Measurements from ENCODE around the gene GPR137. TPM values are rescaled to one million over a fixed set of nuclear protein-coding genes. Genes with fewer than 3 reads are reported as not detected.

Gene GPR137
- total RNA-seq, 1 experiment from 2014 or later = 51.8 TPM

DNA sequence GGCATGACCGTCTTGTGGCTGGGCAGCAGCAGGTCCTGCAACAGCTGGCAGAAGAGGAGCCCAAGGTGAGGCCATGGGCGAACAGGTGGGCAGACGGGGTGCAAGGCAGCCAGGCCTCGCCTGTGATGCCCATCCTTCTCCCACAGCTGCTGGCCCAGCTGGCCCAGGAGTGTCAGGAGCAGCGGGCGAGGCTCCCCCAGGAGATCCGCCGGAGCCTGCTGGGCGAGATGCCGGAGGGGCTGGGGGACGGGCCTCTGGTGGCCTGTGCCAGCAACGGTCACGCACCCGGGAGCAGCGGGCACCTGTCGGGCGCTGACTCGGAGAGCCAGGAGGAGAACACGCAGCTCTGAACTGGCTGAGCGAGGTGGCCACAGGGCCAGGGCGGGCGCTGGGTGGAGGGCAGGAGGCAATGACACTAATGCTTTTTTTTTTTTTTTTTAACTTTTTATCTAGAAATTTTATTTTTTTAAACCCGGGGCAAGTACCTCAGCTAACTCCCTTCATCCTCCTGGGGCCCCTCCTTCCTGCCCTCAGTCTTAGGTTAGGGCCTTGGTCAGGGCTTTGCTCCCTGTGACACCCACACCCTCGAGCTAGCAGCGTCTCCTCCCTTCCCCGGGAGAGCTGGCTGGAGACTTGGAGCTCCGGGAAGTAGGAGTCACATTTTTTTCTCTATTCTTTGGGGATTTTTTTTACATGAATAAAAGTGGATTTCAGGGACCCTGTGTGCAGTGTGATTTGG is 18.3 kb upstream of the GPR137 start:
- ATAC-seq (no peak), DNase-seq (ENCODE audit: low spot score) (no peak)
- peak overlapping the region; percentile 84; the same call in 1 of the 2 replicates for H3K27ac Mint-ChIP-seq
- peaks cover 23% of the 10 kb centered on the region for H3K36me3 Mint-ChIP-seq
- no peaks in the 10 kb centered on the region for H3K27me3 Mint-ChIP-seq (ENCODE audit: low read depth)
- H3K4me1 Mint-ChIP-seq = peaks cover 16% of the 10 kb centered on the region
- ChIA-PET CTCF (interaction anchor here (0.8 to 6.2 kb wide), 7 partner anchors 9 to 87 kb away, joined by 3 to 75 read pairs (median 13); partner anchors contain the start of genes CATSPERZ, ESRRA and PLCB3), POLR2A (interaction anchor here (1.3 to 1.6 kb wide), 2 partner anchors 17 to 19 kb away, joined by 4 to 6 read pairs; no protein-coding TSS in a partner anchor)
- no peak overlapping the region for H3K4me3 Mint-ChIP-seq
- TF ChIP-seq, protein P1, sequence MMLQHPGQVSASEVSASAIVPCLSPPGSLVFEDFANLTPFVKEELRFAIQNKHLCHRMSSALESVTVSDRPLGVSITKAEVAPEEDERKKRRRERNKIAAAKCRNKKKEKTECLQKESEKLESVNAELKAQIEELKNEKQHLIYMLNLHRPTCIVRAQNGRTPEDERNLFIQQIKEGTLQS (CRISPR knock-in tag; conservative IDR thresholded peaks at IDR 0.05) = no peak
- TF ChIP-seq MXD4 (CRISPR knock-in tag; IDR thresholded peaks at IDR 0.05; ENCODE audit: borderline replicate concordance) = no peak
- TF ChIP-seq, protein P2, sequence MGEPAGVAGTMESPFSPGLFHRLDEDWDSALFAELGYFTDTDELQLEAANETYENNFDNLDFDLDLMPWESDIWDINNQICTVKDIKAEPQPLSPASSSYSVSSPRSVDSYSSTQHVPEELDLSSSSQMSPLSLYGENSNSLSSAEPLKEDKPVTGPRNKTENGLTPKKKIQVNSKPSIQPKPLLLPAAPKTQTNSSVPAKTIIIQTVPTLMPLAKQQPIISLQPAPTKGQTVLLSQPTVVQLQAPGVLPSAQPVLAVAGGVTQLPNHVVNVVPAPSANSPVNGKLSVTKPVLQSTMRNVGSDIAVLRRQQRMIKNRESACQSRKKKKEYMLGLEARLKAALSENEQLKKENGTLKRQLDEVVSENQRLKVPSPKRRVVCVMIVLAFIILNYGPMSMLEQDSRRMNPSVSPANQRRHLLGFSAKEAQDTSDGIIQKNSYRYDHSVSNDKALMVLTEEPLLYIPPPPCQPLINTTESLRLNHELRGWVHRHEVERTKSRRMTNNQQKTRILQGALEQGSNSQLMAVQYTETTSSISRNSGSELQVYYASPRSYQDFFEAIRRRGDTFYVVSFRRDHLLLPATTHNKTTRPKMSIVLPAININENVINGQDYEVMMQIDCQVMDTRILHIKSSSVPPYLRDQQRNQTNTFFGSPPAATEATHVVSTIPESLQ (CRISPR knock-in tag; IDR thresholded peaks at IDR 0.05) = no peak
- TF ChIP-seq, protein P3, sequence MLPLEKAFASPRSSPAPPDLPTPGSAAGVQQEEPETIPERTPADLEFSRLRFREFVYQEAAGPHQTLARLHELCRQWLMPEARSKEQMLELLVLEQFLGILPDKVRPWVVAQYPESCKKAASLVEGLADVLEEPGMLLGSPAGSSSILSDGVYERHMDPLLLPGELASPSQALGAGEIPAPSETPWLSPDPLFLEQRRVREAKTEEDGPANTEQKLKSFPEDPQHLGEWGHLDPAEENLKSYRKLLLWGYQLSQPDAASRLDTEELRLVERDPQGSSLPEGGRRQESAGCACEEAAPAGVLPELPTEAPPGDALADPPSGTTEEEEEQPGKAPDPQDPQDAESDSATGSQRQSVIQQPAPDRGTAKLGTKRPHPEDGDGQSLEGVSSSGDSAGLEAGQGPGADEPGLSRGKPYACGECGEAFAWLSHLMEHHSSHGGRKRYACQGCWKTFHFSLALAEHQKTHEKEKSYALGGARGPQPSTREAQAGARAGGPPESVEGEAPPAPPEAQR (CRISPR knock-in tag; IDR thresholded peaks at IDR 0.05) = no peak
- TF ChIP-seq, protein P4, sequence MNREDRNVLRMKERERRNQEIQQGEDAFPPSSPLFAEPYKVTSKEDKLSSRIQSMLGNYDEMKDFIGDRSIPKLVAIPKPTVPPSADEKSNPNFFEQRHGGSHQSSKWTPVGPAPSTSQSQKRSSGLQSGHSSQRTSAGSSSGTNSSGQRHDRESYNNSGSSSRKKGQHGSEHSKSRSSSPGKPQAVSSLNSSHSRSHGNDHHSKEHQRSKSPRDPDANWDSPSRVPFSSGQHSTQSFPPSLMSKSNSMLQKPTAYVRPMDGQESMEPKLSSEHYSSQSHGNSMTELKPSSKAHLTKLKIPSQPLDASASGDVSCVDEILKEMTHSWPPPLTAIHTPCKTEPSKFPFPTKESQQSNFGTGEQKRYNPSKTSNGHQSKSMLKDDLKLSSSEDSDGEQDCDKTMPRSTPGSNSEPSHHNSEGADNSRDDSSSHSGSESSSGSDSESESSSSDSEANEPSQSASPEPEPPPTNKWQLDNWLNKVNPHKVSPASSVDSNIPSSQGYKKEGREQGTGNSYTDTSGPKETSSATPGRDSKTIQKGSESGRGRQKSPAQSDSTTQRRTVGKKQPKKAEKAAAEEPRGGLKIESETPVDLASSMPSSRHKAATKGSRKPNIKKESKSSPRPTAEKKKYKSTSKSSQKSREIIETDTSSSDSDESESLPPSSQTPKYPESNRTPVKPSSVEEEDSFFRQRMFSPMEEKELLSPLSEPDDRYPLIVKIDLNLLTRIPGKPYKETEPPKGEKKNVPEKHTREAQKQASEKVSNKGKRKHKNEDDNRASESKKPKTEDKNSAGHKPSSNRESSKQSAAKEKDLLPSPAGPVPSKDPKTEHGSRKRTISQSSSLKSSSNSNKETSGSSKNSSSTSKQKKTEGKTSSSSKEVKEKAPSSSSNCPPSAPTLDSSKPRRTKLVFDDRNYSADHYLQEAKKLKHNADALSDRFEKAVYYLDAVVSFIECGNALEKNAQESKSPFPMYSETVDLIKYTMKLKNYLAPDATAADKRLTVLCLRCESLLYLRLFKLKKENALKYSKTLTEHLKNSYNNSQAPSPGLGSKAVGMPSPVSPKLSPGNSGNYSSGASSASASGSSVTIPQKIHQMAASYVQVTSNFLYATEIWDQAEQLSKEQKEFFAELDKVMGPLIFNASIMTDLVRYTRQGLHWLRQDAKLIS (CRISPR knock-in tag; IDR thresholded peaks at IDR 0.05; ENCODE audit: borderline replicate concordance) = no peak
- TF ChIP-seq, protein P5, sequence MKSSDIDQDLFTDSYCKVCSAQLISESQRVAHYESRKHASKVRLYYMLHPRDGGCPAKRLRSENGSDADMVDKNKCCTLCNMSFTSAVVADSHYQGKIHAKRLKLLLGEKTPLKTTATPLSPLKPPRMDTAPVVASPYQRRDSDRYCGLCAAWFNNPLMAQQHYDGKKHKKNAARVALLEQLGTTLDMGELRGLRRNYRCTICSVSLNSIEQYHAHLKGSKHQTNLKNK (CRISPR knock-in tag; IDR thresholded peaks at IDR 0.05) = no peak
- TF ChIP-seq KAT7 (CRISPR knock-in tag; IDR thresholded peaks at IDR 0.05; ENCODE audit: borderline replicate concordance) = no peak
- no peak for TF ChIP-seq NR2C2 (CRISPR knock-in tag; IDR thresholded peaks at IDR 0.05)
- TF ChIP-seq ESRRA (CRISPR knock-in tag; IDR thresholded peaks at IDR 0.05; ENCODE audit: borderline replicate concordance) = no peak
- no peaks in the 10 kb centered on the region for H3K9me3 Mint-ChIP-seq

DNA sequence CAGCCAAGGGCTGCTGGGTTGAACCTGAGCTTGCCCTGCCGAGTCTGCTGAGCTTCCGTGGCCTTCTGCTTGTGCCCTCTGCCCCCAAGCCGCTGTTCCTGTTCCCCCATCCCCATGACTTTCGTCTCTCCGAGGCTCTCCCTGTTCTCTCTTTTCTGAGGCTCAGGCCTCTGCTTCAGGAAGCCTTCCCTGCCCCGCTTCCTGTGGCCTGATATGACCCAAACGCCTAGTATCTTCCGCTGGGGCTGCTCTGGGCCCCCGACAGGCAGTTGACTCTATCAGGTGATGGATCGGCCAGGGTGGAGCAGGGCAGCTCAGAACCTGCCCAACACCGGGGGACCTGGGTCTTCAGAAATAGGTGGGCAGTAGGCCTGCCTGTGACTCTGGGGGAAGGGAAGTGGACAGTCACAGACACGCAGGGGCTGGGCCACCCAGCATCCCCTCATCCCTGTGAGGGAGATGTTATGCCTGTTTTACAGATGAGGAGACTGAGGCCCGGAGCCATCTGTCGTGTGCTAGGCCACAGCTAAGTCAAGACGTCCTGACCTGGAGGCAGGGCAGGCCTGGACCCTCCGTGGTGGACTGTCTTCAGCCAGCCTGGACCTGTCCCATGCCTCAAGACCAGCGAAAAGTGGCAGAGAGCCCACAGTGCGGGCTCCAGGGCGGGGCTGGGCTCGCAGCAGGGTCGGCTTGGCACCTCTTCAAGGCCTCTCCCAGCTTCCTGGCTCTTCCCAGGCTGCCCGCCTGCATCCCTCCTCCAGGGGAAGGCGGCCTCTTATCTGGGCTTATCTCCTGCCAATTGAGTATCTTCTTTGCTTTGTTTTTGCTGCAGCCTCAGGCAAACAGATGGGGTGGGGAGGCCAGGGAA is 17.4 kb upstream of the GPR137 start:
- Mint-ChIP-seq H3K36me3 (peaks cover 17% of the 10 kb centered on the region), H3K4me3 (peak overlapping the region; percentile 99), H3K27me3 (ENCODE audit: low read depth) (no peaks in the 10 kb centered on the region), H3K9me3 (no peaks in the 10 kb centered on the region), H3K4me1 (peaks cover 16% of the 10 kb centered on the region), H3K27ac (peak overlapping the region; percentile 99)
- ChIA-PET CTCF (interaction anchor here (0.5 to 6.2 kb wide), 15 partner anchors 10 to 129 kb away, joined by 3 to 75 read pairs (median 7); partner anchors contain the start of genes BAD, CATSPERZ, ESRRA and FKBP2), POLR2A (interaction anchor here (0.6 to 3.9 kb wide), 10 partner anchors 12 to 84 kb away, joined by 3 to 25 read pairs (median 5); partner anchors contain the start of genes FKBP2, PLCB3, PPP1R14B and PRDX5)
- DNase-seq (ENCODE audit: low spot score) = no peak
- no peak for ATAC-seq
- TF ChIP-seq ELF4 (CRISPR knock-in tag; IDR thresholded peaks at IDR 0.05; ENCODE audit: low read depth) = no peak
- no peak for TF ChIP-seq CBFB (CRISPR knock-in tag; IDR thresholded peaks at IDR 0.05; ENCODE audit: low read depth)
- TF ChIP-seq ZNF138 (CRISPR knock-in tag; conservative IDR thresholded peaks at IDR 0.05) = no peak
- TF ChIP-seq GRHL2 (CRISPR knock-in tag; IDR thresholded peaks at IDR 0.05; ENCODE audit: insufficient replicate concordance, severe bottlenecking) = no peak
- no peak for TF ChIP-seq ZNF671 (CRISPR knock-in tag; IDR thresholded peaks at IDR 0.05)
- TF ChIP-seq IRF2 (CRISPR knock-in tag; IDR thresholded peaks at IDR 0.05; ENCODE audit: borderline replicate concordance, low read depth) = no peak
- no peak for TF ChIP-seq FOXK1 (CRISPR knock-in tag; IDR thresholded peaks at IDR 0.05)
- TF ChIP-seq MXD4 (CRISPR knock-in tag; IDR thresholded peaks at IDR 0.05; ENCODE audit: borderline replicate concordance) = no peak
- TF ChIP-seq, protein P2 (CRISPR knock-in tag; IDR thresholded peaks at IDR 0.05) = no peak
- TF ChIP-seq, protein P6, sequence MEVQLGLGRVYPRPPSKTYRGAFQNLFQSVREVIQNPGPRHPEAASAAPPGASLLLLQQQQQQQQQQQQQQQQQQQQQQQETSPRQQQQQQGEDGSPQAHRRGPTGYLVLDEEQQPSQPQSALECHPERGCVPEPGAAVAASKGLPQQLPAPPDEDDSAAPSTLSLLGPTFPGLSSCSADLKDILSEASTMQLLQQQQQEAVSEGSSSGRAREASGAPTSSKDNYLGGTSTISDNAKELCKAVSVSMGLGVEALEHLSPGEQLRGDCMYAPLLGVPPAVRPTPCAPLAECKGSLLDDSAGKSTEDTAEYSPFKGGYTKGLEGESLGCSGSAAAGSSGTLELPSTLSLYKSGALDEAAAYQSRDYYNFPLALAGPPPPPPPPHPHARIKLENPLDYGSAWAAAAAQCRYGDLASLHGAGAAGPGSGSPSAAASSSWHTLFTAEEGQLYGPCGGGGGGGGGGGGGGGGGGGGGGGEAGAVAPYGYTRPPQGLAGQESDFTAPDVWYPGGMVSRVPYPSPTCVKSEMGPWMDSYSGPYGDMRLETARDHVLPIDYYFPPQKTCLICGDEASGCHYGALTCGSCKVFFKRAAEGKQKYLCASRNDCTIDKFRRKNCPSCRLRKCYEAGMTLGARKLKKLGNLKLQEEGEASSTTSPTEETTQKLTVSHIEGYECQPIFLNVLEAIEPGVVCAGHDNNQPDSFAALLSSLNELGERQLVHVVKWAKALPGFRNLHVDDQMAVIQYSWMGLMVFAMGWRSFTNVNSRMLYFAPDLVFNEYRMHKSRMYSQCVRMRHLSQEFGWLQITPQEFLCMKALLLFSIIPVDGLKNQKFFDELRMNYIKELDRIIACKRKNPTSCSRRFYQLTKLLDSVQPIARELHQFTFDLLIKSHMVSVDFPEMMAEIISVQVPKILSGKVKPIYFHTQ (CRISPR knock-in tag; IDR thresholded peaks at IDR 0.05) = no peak
